GM19099 (cell line): ENCODE results near the gene NSG1.

Experiments used
- POLR2A ChIP-seq: IDR thresholded peaks from 3 replicates; pipeline ENCODE4 v1.6.1; 2011; ENCODE audit warnings: low read depth; ENCODE audit not compliant: insufficient read length; ENCODE audit errors: extremely low read depth

NSG1 gene

GRCh38 chr4:4415107-4415805 lies 28.4 kb downstream of the NSG1 start:
- no peak for TF ChIP-seq POLR2A

- TF ChIP-seq POLR2A: no peak
Observed at GRCh38 chr4:4415806-4416805, 29.2 kb downstream of the NSG1 start.

- no peak for TF ChIP-seq POLR2A
Observed at GRCh38 chr4:4416981-4417380, 30.1 kb downstream of the NSG1 start.

GRCh38 chr4:4417886-4418285 lies 31.0 kb downstream of the NSG1 start:
- no peak for TF ChIP-seq POLR2A

- no peak for TF ChIP-seq POLR2A
Observed at GRCh38 chr4:4418676-4419390, 31.9 kb downstream of the NSG1 start.

DNA sequence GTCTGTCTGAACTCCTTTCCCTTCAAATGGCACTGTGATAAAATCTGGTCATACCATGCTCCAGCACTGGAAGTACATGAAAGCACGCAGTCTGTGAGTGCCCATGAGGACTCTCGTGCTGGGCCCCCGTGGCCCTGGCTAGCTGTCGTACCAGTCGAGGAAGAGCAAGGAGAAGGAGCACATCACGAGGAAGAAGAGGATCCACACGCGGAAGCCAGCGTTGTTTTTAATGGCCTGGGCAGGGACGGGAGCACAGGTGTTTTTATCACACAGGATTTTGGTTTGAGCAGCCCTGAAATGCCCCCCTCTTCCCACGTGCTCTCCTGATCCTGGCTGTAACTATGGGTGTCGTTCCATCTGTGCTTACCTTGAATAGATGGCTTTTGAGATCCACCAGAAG lies 33.0 kb downstream of the NSG1 start:
- no peak for TF ChIP-seq POLR2A

GRCh38 chr4:4420421-4420820 lies 33.5 kb downstream of the NSG1 start:
- TF ChIP-seq POLR2A: no peak

- TF ChIP-seq POLR2A: no peak
Observed at GRCh38 chr4:4421356-4421755, 34.5 kb downstream of the NSG1 start.

- no peak for TF ChIP-seq POLR2A
Observed at GRCh38 chr4:4422856-4423499, 36.1 kb downstream of the NSG1 start.

GRCh38 chr4:4423706-4424498 lies 37.0 kb downstream of the NSG1 start:
- no peak for TF ChIP-seq POLR2A

GRCh38 chr4:4424499-4425115 lies 37.7 kb downstream of the NSG1 start:
- TF ChIP-seq POLR2A: no peak

DNA sequence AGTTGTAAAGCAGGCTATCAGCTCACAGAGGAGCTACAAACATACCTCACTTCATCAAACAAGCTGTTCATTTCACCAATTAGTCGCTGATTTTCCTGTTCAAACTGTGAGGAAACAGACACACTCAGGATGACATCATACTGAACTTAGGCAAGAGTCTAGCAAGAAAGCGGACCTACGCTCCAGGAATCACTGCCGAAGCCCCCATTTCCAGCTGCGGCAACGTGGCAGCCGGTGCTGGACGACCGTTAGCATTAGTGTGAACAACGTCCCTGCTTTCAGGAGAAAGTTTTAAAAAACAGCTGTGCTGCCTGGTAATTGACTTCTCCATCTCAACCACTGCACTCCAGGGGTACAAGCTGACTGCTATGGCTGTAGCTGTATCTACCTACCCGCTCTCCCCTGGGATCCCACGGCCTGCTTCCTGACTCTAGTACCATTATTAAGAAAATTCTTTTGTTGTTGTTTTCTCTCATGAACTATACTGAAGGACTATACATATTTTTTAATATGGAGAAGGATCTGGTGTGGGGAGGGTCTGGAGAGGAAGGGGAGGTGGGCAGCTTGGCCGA lies 38.3 kb downstream of the NSG1 start:
- no peak for TF ChIP-seq POLR2A

DNA sequence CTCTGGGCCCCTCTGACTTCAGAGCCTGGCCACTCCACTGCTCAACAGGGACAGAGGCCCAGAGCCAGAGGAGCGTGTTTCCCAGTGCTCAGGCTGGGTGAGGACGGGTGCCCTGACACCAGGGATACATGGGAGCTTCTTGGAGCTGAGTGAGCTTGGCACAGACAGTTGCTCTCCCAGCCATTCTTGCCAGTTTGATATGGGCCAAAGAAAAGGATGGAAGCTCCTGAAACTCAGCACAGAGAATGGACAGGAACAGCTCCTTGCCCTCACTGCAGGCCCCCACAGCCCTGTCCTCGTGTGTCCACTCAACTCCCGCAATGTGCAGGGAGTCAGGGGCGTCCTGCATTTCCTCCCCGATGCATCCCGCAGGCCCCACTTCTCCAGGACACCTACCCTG lies 38.8 kb downstream of the NSG1 start:
- TF ChIP-seq POLR2A: no peak
